Astrocyte of the cerebellum (primary cell): ENCODE results near the gene PLA2G4A.

ENCODE experiments used
- DNase-seq: peaks from one replicate; pipeline ENCODE4 v3.0.0-alpha.2; 2011; ENCODE audit warnings: low read depth
- H3K4me3 ChIP-seq: 2 replicates; pipeline ENCODE4 v1.5.1; 2011; ENCODE audit warnings: mild to moderate bottlenecking, low read depth, low read length, moderate library complexity
- CTCF ChIP-seq: IDR thresholded peaks from 2 replicates; pipeline ENCODE4 v1.5.1; 2012; ENCODE audit warnings: low read length, low read depth, moderate library complexity, mild to moderate bottlenecking; ENCODE audit errors: missing control alignments
- in situ Hi-C: cut with HindIII; loops from 2 replicates; pipeline ENCODE4 v1.10.0; 2017; ENCODE audit warnings: low sequenced_read_pairs

The PLA2G4A gene

GRCh38 chr1:186930238-186930637, 101.5 kb downstream of the PLA2G4A start:
- H3K4me3 ChIP-seq, result no peak overlapping the region
- TF ChIP-seq CTCF, result no peak
- no peak for DNase-seq
- in situ Hi-C loops, result no loop called here

- no peak for DNase-seq
- TF ChIP-seq CTCF, result no peak
- in situ Hi-C loops, result no loop called here
Measured at GRCh38 chr1:186937016-186937670, 108.4 kb downstream of the PLA2G4A start.

DNA sequence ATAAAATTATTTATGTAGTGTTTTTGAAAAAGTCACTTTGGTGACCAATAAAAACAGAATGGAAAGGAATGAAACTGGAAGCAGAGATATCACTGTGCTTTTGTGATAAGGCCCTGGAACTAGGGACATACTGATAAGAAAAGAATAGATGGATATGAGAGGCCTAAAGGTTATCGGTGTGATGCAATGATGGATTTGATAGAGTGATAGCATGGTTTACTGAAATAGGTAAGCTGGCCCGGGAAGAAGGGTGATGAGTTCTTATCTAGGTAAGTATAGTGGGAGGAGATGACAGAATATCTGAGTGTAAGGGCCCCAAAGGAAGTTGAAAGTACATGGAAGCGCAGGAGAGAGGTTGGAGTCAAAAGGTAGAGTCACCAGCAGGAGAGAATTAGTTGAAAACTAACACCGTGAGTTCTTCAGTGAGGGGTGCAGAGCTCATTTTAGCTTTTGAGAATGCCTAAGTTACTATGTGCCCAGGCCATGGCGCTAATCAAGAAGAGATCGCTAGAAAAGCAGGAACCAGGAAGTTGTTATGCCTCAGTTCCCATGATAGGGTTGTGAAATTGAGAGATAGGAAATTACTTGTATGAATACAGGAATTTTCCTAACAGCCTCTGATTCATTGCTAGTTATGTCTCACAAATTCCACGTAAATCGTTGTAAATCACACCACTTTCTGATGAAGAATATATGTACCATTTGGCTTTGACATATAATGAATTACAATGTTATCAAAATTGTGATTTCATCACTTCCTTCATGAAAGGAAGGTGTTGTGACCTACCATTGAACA, 115.3 kb downstream of the PLA2G4A start:
- H3K4me3 ChIP-seq, result no peak overlapping the region
- no peak for DNase-seq
- TF ChIP-seq CTCF, result no peak
- in situ Hi-C loops, result no loop called here

More at GRCh38 chr1:186937016-186937670, 108.4 kb downstream of the PLA2G4A start:
- H3K4me3 ChIP-seq, result no peak overlapping the region

DNA sequence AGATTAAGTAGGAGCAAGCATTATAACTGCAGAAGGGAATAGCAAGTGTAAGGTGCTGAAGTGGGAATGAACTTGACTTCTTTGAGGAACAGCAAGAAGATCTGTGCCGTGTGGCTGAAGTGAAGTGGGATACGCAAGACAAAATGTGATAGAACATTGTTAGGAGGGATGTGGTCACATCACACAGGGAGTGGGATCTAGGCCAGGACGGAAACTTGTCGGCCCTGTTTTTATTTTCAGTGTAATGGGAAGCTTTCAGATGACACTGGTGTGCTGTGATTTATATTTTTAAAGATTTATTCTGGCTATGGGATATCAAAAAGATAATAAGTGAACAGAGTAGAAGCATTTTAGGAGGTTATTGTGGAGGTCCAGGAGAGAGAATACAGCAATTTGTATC, 116.4 kb downstream of the PLA2G4A start:
- DNase-seq, result no peak
- H3K4me3 ChIP-seq, result no peak overlapping the region
- no peak for TF ChIP-seq CTCF
- in situ Hi-C loops, result no loop called here

DNA sequence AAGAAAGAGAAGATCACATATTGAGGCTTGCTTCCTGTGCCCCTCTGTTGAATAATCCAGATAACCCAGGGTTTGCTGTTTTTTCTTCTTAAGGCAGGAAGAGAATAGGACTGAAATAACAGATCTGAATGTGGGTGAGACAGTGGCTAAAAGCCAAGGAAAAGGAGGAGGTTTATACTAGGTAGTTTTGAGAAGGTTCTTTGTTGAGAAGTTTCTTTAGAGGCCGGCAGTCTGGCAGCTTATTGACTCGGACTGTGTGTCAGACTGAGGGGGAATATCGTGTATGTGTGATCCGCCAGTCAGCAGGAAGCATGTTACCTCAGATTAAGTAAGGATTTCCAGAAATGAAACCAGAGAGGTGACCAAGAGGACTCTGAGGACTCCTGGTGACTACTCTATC, 119.8 kb downstream of the PLA2G4A start:
- in situ Hi-C loops, result no loop called here
- H3K4me3 ChIP-seq, result no peak overlapping the region
- TF ChIP-seq CTCF, result no peak
- DNase-seq, result no peak

GRCh38 chr1:186949173-186949572, 120.4 kb downstream of the PLA2G4A start:
- no peak for DNase-seq
- no peak for TF ChIP-seq CTCF
- in situ Hi-C loops, result no loop called here
- H3K4me3 ChIP-seq, result no peak overlapping the region
